Amniotic stem cell (primary cell): ENCODE data around the gene PDRG1.
"Not testable (repeated sequence)": the region's sequence is repeated elsewhere in the genome, so short reads cannot be mapped to it uniquely, and the experiment has no call there.

ENCODE experiments used
- DNase-seq: peaks from one replicate; lab custom pipeline; 2025; lab: John Stamatoyannopoulos, UW

PDRG1 gene

GRCh38 chr20:31966991-31967655, 15.3 kb upstream of the PDRG1 start:
- DNase-seq, result no peak

GRCh38 chr20:31963889-31964288, 12.0 kb upstream of the PDRG1 start:
- no peak for DNase-seq

GRCh38 chr20:31962761-31963160, 10.9 kb upstream of the PDRG1 start:
- no peak for DNase-seq

GRCh38 chr20:31956556-31957526, 5.0 kb upstream of the PDRG1 start:
- no peak for DNase-seq

- no peak for DNase-seq
These were observed 2.7 kb upstream of the PDRG1 start for GRCh38 chr20:31954500-31954899.

- DNase-seq, result no peak
These were observed 1.8 kb upstream of the PDRG1 start for GRCh38 chr20:31953556-31954148.

GRCh38 chr20:31951203-31951529, 680 bp downstream of the PDRG1 start:
- DNase-seq, result no peak

- no peak for DNase-seq
These were observed 1.8 kb downstream of the PDRG1 start for GRCh38 chr20:31949877-31950646.

- DNase-seq, result no peak
These were observed 3.8 kb downstream of the PDRG1 start for GRCh38 chr20:31948008-31948407.

GRCh38 chr20:31945785-31946184, 6.1 kb downstream of the PDRG1 start:
- DNase-seq, result no peak

GRCh38 chr20:31945319-31945718, 6.5 kb downstream of the PDRG1 start:
- no peak for DNase-seq

- DNase-seq, result no peak
These were observed 8.8 kb downstream of the PDRG1 start for GRCh38 chr20:31943052-31943471.

- no peak for DNase-seq
These were observed 12.2 kb downstream of the PDRG1 start for GRCh38 chr20:31939661-31940060.

GRCh38 chr20:31937820-31938219, 14.0 kb downstream of the PDRG1 start:
- no peak for DNase-seq

- no peak for DNase-seq
These were observed 15.4 kb downstream of the PDRG1 start for GRCh38 chr20:31936420-31936819.

GRCh38 chr20:31934968-31935764, 16.7 kb downstream of the PDRG1 start:
- no peak for DNase-seq

GRCh38 chr20:31934491-31934890, 17.4 kb downstream of the PDRG1 start:
- no peak for DNase-seq

- no peak for DNase-seq
These were observed 18.1 kb downstream of the PDRG1 start for GRCh38 chr20:31933698-31934097.

GRCh38 chr20:31930779-31931178, 21.1 kb downstream of the PDRG1 start:
- no peak for DNase-seq

- not testable (repeated sequence) for DNase-seq
These were observed 22.2 kb downstream of the PDRG1 start for GRCh38 chr20:31929631-31930030.

GRCh38 chr20:31927627-31928159, 24.2 kb downstream of the PDRG1 start:
- DNase-seq, result no peak
